VCaP (cell line): ENCODE data around the gene NME7.
"Not testable (repeated sequence)": the region's sequence is repeated elsewhere in the genome, so short reads cannot be mapped to it uniquely, and the experiment has no call there.

Experiments used
- H3K27ac ChIP-seq: fragments of 450-650 bp; 2 replicates; pipeline ENCODE4 v1.5.1; 2017
- TF ChIP-seq, protein P1 (sequence below): fragments of 450-650 bp; conservative IDR thresholded peaks from 2 replicates; pipeline ENCODE4 v1.5.1; 2017; ENCODE audit warnings: mild to moderate bottlenecking, moderate library complexity

NME7 gene

DNA sequence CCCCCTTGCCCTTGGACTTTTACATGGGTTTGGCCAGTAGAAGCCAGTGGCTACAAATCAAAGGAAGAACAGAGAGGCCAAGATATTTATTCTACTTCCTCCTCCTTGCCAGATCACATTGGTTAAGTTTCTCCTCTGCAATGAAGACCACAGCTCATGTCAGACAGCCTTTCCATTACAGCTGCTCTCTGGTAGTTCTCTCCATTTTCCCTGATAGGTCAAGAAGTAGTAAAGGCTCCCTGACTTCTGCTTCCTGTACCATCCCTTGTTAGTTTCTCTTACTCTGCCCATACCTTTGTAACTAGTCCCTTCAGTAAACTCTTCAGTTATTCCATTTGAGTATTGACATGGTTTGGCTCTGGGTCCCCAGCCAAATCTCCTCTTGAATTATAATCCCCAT is 27.8 kb downstream of the NME7 start:
- TF ChIP-seq, protein P1, sequence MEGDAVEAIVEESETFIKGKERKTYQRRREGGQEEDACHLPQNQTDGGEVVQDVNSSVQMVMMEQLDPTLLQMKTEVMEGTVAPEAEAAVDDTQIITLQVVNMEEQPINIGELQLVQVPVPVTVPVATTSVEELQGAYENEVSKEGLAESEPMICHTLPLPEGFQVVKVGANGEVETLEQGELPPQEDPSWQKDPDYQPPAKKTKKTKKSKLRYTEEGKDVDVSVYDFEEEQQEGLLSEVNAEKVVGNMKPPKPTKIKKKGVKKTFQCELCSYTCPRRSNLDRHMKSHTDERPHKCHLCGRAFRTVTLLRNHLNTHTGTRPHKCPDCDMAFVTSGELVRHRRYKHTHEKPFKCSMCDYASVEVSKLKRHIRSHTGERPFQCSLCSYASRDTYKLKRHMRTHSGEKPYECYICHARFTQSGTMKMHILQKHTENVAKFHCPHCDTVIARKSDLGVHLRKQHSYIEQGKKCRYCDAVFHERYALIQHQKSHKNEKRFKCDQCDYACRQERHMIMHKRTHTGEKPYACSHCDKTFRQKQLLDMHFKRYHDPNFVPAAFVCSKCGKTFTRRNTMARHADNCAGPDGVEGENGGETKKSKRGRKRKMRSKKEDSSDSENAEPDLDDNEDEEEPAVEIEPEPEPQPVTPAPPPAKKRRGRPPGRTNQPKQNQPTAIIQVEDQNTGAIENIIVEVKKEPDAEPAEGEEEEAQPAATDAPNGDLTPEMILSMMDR: no peak

GRCh38 chr1:169338617-169339016 is 29.0 kb downstream of the NME7 start:
- H3K27ac ChIP-seq: no peak overlapping the region
- TF ChIP-seq, protein P1: no peak

More for the DNA sequence above, 27.8 kb downstream of the NME7 start:
- H3K27ac ChIP-seq: no peak overlapping the region

DNA sequence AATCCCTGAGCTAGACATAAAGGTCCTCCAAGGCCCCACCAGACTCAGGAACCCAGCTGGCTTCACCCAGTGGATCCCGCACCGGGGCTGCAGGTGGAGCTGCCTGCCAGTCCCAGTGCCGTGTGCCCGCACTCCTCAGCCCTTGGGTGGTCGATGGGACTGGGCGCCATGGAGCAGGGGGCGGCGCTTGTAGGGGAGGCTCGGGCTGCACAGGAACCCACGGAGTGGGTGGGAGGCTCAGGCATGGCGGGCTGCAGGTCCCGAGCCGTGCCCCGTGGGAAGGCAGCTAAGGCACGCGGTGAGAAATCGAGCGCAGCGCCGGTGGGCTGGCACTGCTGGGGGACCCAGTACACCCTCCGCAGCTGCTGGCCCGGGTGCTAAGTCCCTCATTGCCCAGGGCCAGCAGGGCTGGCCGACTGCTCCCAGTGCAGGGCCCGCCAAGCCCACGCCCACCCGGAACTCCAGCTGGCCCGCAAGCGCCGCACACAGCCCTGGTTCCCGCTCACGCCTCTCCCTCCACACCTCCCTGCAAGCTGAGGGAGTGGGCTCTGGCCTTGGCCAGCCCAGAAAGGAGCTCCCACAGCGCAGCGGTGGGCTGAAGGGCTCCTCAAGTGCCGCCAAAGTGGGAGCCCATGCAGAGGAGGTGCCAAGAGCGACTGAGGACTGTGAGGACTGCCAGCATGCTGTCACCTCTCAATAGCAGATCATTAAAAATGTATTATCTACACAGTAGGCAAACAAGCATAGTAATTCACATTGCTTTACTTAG is 30.5 kb downstream of the NME7 start:
- H3K27ac ChIP-seq: not testable (repeated sequence)

DNA sequence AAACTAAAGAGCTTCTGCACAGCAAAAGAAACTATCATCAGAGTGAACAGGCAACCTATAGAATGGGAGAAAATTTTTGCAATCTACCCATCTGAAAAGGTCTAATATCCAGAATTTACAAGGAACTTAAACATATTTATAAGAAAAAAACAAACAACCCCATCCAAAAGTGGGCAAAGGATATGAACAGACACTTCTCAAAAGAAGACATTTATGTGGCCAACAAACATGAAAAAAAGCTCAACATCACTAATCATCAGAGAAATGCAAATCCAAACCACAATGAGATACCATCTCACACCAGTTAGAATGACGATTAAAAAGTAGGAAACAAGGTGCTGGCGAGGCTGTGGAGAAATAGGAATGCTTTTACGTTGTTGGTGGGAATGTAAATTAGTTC is 32.9 kb downstream of the NME7 start:
- not testable (repeated sequence) for H3K27ac ChIP-seq

GRCh38 chr1:169330927-169331326 is 36.7 kb downstream of the NME7 start:
- TF ChIP-seq, protein P1: no peak
- no peak overlapping the region for H3K27ac ChIP-seq

- TF ChIP-seq, protein P1: no peak
- no peak overlapping the region for H3K27ac ChIP-seq
These were observed 38.2 kb downstream of the NME7 start for GRCh38 chr1:169329383-169329782.

GRCh38 chr1:169327875-169328274 is 39.7 kb downstream of the NME7 start:
- TF ChIP-seq, protein P1: no peak
- H3K27ac ChIP-seq: no peak overlapping the region

GRCh38 chr1:169326956-169327268 is 40.7 kb downstream of the NME7 start:
- TF ChIP-seq, protein P1: no peak
- no peak overlapping the region for H3K27ac ChIP-seq
